Measurements from ENCODE around the gene TDRD3.

The TDRD3 gene

DNA sequence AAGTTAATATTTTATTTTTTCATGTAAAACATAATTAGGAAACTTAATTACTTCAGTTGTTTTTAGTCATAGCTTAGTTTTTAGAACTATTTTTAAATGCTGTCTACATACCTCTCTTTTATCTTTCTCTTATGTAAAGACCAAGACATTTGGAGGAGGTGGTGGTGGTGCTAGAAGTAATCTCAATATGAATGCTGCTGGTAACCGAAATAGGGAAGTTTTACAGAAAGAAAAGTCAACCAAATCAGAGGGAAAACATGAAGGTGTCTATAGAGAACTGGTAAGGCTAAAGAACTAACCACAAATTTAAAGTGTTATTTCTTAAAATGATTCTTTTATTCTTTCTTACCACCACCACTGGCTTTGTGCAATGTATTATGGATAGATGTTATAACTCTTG is 97.3 kb downstream of the TDRD3 start:
- Histone ChIP-seq H3K36me3 (ENCODE audit: low read length) (0 out of 2 replicates have a peak, but pooled peaks cover 2% of the 10 kb centered on the region), H3K27me3 (ENCODE audit: low read length) (no peaks in the 10 kb centered on the region), H3K9ac (ENCODE audit: low read length) (no peak overlapping the region), H3K9me3 (ENCODE audit: insufficient read depth, low read length) (no peaks in the 10 kb centered on the region), H3F3A (ENCODE audit: insufficient read depth) (no peaks in the 10 kb centered on the region), H3K4me2 (ENCODE audit: low read depth, low read length, poor library complexity, severe bottlenecking) (no peak overlapping the region), H3K27ac (ENCODE audit: low read depth, low read length) (no peak overlapping the region), H4K20me1 (ENCODE audit: low read depth, low read length) (no peaks in the 10 kb centered on the region), H3K9me2 (replicated peaks; ENCODE audit: insufficient read depth, low read length) (no peaks in the 10 kb centered on the region), H3K4me3 (ENCODE audit: insufficient read depth, low read length, poor library complexity, severe bottlenecking) (no peak overlapping the region), H2AFZ (ENCODE audit: low read depth, low read length, severe bottlenecking) (no peak overlapping the region), H3K79me2 (ENCODE audit: insufficient read depth, low read length) (no peaks in the 10 kb centered on the region)
- no peak for TF ChIP-seq EZH2phosphoT487 (conservative IDR thresholded peaks at IDR 0.05; ENCODE audit: low read length)
- TF ChIP-seq, protein P1, sequence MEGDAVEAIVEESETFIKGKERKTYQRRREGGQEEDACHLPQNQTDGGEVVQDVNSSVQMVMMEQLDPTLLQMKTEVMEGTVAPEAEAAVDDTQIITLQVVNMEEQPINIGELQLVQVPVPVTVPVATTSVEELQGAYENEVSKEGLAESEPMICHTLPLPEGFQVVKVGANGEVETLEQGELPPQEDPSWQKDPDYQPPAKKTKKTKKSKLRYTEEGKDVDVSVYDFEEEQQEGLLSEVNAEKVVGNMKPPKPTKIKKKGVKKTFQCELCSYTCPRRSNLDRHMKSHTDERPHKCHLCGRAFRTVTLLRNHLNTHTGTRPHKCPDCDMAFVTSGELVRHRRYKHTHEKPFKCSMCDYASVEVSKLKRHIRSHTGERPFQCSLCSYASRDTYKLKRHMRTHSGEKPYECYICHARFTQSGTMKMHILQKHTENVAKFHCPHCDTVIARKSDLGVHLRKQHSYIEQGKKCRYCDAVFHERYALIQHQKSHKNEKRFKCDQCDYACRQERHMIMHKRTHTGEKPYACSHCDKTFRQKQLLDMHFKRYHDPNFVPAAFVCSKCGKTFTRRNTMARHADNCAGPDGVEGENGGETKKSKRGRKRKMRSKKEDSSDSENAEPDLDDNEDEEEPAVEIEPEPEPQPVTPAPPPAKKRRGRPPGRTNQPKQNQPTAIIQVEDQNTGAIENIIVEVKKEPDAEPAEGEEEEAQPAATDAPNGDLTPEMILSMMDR (IDR thresholded peaks at IDR 0.05; ENCODE audit: insufficient read depth, low read length, poor library complexity, severe bottlenecking) = no peak

DNA sequence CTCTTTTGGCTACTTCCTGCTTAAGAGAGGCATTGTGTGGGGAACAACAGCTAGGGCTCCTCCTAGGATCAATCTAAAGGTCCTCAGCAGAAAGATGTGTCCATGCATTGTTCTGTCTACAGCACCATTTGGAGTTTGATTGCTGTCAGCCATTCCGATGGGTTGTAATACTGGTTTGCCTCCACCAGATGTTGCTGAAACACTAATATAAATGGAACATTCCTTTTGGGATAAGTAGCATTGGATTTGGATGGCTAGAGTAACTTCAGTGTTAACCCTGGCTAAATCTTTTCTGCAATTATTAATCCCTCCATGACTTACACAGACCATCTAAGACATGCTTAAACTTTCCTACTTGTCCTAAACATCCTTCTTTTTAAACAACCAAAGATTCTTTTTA is 104.2 kb downstream of the TDRD3 start:
- peaks cover 16% of the 10 kb centered on the region; the same call in 1 of the 2 replicates for H3K9me3 ChIP-seq (ENCODE audit: insufficient read depth, low read length)
- H3K36me3 ChIP-seq (ENCODE audit: low read length) = peaks cover 10% of the 10 kb centered on the region; the same call in 1 of the 2 replicates
- no peaks in the 10 kb centered on the region for H4K20me1 ChIP-seq (ENCODE audit: low read depth, low read length)
- TF ChIP-seq EZH2phosphoT487 (conservative IDR thresholded peaks at IDR 0.05; ENCODE audit: low read length) = no peak
- TF ChIP-seq, protein P1 (IDR thresholded peaks at IDR 0.05; ENCODE audit: insufficient read depth, low read length, poor library complexity, severe bottlenecking) = no peak
- no peak overlapping the region for H2AFZ ChIP-seq (ENCODE audit: low read depth, low read length, severe bottlenecking)
- H3K27me3 ChIP-seq (ENCODE audit: low read length) = no peaks in the 10 kb centered on the region
- H3F3A ChIP-seq (ENCODE audit: insufficient read depth) = no peaks in the 10 kb centered on the region
- H3K4me2 ChIP-seq (ENCODE audit: low read depth, low read length, poor library complexity, severe bottlenecking) = no peak overlapping the region
- H3K4me3 ChIP-seq (ENCODE audit: insufficient read depth, low read length, poor library complexity, severe bottlenecking) = no peak overlapping the region
- no peak overlapping the region for H3K27ac ChIP-seq (ENCODE audit: low read depth, low read length)
- no peaks in the 10 kb centered on the region for H3K9me2 ChIP-seq (replicated peaks; ENCODE audit: insufficient read depth, low read length)
- H3K9ac ChIP-seq (ENCODE audit: low read length) = no peak overlapping the region
- H3K79me2 ChIP-seq (ENCODE audit: insufficient read depth, low read length) = no peaks in the 10 kb centered on the region

- Histone ChIP-seq H3K9ac (ENCODE audit: low read length) (no peak overlapping the region), H3K36me3 (ENCODE audit: low read length) (no peaks in the 10 kb centered on the region), H3K79me2 (ENCODE audit: insufficient read depth, low read length) (no peaks in the 10 kb centered on the region), H3K27me3 (ENCODE audit: low read length) (no peaks in the 10 kb centered on the region), H3F3A (ENCODE audit: insufficient read depth) (no peaks in the 10 kb centered on the region), H3K27ac (ENCODE audit: low read depth, low read length) (no peak overlapping the region), H4K20me1 (ENCODE audit: low read depth, low read length) (no peaks in the 10 kb centered on the region), H3K9me2 (replicated peaks; ENCODE audit: insufficient read depth, low read length) (no peaks in the 10 kb centered on the region), H2AFZ (ENCODE audit: low read depth, low read length, severe bottlenecking) (no peak overlapping the region), H3K4me2 (ENCODE audit: low read depth, low read length, poor library complexity, severe bottlenecking) (no peak overlapping the region), H3K9me3 (ENCODE audit: insufficient read depth, low read length) (no peaks in the 10 kb centered on the region; the same call in 1 of the 2 replicates), H3K4me3 (ENCODE audit: insufficient read depth, low read length, poor library complexity, severe bottlenecking) (no peak overlapping the region)
- TF ChIP-seq EZH2phosphoT487 (conservative IDR thresholded peaks at IDR 0.05; ENCODE audit: low read length) = no peak
- TF ChIP-seq, protein P1 (IDR thresholded peaks at IDR 0.05; ENCODE audit: insufficient read depth, low read length, poor library complexity, severe bottlenecking) = no peak
Measured at GRCh38 chr13:60509601-60510386, 112.8 kb downstream of the TDRD3 start.
